GM23248 (cell line): ENCODE results near the gene CRNKL1.

Source experiments
- EZH2 ChIP-seq: fragments of 200-600 bp; sonication (generic); IDR thresholded peaks from 2 replicates; pipeline ENCODE4 v1.6.1; 2018; ENCODE audit warnings: antibody characterized with exemption, mild to moderate bottlenecking; ENCODE audit not compliant: insufficient read depth, poor library complexity, severe bottlenecking
- EZH2phosphoT487 ChIP-seq: fragments of 200-600 bp; sonication (generic); IDR thresholded peaks from 2 replicates; pipeline ENCODE4 v1.6.1; 2018; ENCODE audit warnings: antibody characterized with exemption, moderate library complexity, mild to moderate bottlenecking, low read depth; ENCODE audit not compliant: insufficient read depth

DNA sequence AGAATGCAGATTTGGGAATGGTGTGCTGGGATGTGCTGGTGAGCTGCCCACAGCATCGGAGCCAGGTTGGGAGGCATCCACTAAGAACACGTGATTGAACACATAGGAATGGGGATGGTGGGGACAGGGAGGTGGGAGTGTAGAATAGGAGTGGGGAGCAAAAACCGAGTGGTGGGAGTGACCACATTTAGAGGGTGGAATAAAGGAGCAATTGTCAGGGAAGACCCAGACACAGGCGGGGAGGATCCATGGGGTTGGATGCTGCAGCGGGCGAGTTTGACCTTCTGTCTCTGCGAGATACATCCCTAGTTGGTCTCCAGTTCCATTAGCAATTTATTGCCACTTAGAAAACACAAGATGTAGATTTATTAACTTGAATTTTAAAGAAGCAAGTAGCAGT, 30.4 kb downstream of the CRNKL1 start:
- TF ChIP-seq EZH2 (no peak), EZH2phosphoT487 (no peak)
